ENCODE measurements around the gene EMP3. TPM values are rescaled to one million over a fixed set of nuclear protein-coding genes. Genes with fewer than 3 reads are reported as not detected.

Gene EMP3
- total RNA-seq, 2 experiments from 2014 or later: 285 to 303 TPM

GRCh38 chr19:48342414-48342738 lies 17.0 kb downstream of the EMP3 start:
- Mint-ChIP-seq H3K36me3 (no peaks in the 10 kb centered on the region), H3K27me3 (no peaks in the 10 kb centered on the region), H3K9me3 (no peaks in the 10 kb centered on the region), H3K4me3 (no peak overlapping the region), H3K27ac (no peak overlapping the region), H3K4me1 (no peaks in the 10 kb centered on the region)
- no peak for ATAC-seq (ENCODE audit: low read depth)
- DNase-seq: no peak
- POLR2A ChIA-PET: no interaction called here

DNA sequence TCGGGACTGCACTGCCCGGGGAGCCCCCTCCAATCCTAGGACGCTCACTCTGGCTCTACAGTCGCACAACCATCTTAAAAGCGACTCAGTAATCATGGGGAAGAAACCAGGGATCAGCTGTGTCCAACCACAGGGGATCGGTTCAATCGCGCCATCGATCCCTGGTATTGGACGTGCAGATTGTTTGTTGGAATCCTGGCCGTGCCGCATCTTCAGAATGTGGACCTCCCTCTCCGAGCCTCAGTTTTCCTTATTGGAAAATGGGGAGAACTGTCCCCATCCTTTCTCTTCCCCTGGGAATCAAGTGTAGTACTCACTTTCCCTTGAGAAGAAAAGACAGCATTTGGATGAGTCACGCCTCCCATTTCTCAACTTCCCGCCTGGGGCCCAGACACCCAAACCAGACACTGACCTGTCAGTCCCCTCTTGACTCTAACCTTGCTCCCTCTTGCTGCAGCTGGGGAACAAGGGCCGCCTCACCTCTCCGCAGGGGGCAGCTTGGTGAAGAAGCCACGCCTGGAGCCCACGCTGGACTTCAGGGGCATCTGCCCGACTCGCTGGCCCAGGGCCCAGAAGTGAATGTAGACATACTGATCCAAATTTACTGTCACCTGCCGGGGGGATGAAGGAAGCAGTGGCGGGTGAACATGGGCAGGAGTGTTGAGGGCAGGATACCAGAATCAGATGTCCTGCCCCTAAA lies 17.6 kb downstream of the EMP3 start:
- Mint-ChIP-seq H3K27ac (no peak overlapping the region), H3K4me3 (no peak overlapping the region), H3K4me1 (no peaks in the 10 kb centered on the region), H3K9me3 (no peaks in the 10 kb centered on the region), H3K27me3 (no peaks in the 10 kb centered on the region), H3K36me3 (no peaks in the 10 kb centered on the region)
- no peak for ATAC-seq (ENCODE audit: low read depth)
- POLR2A ChIA-PET: no interaction called here
- no peak for DNase-seq

DNA sequence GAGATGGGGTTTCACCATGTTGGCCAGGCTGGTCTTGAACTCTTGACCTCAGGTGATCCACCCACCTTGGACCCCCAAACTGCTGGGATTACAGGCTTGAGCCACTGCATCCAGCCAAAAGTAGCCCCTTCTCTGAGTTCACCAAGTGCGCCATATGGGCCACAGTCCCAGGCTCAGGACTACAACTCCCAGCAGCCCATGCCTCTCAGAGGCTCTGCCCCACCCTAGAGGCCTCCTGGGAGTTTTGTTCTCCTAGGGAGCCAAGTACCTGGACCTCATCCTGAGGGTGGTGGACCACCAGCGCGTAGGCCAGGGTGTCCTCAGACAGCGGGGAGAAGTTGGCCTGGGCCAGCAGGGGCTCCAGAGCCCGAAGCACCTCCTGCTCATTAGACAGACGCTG lies 19.5 kb downstream of the EMP3 start:
- H3K9me3 Mint-ChIP-seq: no peaks in the 10 kb centered on the region
- POLR2A ChIA-PET: no interaction called here
- no peak for DNase-seq
- H3K27me3 Mint-ChIP-seq: no peaks in the 10 kb centered on the region
- H3K36me3 Mint-ChIP-seq: peaks cover 2% of the 10 kb centered on the region
- peaks cover 6% of the 10 kb centered on the region for H3K4me1 Mint-ChIP-seq
- no peak overlapping the region for H3K27ac Mint-ChIP-seq
- H3K4me3 Mint-ChIP-seq: no peak overlapping the region
- no peak for ATAC-seq (ENCODE audit: low read depth)

GRCh38 chr19:48346191-48346590 lies 20.8 kb downstream of the EMP3 start:
- no peak for DNase-seq
- no peak overlapping the region for H3K27ac Mint-ChIP-seq
- H3K27me3 Mint-ChIP-seq: no peaks in the 10 kb centered on the region
- POLR2A ChIA-PET: no interaction called here
- ATAC-seq (ENCODE audit: low read depth): no peak
- H3K4me3 Mint-ChIP-seq: no peak overlapping the region
- no peaks in the 10 kb centered on the region for H3K9me3 Mint-ChIP-seq
- peaks cover 2% of the 10 kb centered on the region for H3K36me3 Mint-ChIP-seq
- peaks cover 8% of the 10 kb centered on the region for H3K4me1 Mint-ChIP-seq

- peaks cover 8% of the 10 kb centered on the region for H3K4me1 Mint-ChIP-seq
Observed at GRCh38 chr19:48348045-48348444, 22.7 kb downstream of the EMP3 start.

DNA sequence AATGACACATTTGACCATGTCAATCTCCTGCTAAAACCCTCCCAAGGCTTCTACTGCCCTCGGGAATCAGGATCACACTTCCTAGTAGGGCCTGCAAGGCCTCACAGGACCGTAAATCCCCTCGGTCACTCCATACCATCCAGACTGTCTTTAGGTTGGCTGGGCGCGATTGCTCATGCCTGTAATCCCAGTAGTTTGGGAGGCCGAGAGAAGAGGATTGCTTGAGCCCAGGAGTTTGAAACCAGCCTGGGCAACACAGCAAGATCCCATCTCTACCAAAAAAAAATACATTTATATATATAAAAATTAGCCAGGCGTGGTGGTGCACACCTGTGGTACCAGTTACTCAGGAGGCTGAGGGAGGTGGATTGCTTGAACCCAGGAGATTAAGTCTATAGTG lies 23.4 kb downstream of the EMP3 start:
- no peak overlapping the region for H3K27ac Mint-ChIP-seq
- H3K36me3 Mint-ChIP-seq: peaks cover 2% of the 10 kb centered on the region
- ATAC-seq (ENCODE audit: low read depth) (no peak), DNase-seq (no peak)
- H3K4me1 Mint-ChIP-seq: peaks cover 8% of the 10 kb centered on the region
- H3K9me3 Mint-ChIP-seq: no peaks in the 10 kb centered on the region
- H3K4me3 Mint-ChIP-seq: no peak overlapping the region
- H3K27me3 Mint-ChIP-seq: no peaks in the 10 kb centered on the region
- POLR2A ChIA-PET: no interaction called here

More at GRCh38 chr19:48348045-48348444, 22.7 kb downstream of the EMP3 start:
- POLR2A ChIA-PET: no interaction called here
- no peak for DNase-seq
- no peaks in the 10 kb centered on the region for H3K9me3 Mint-ChIP-seq
- ATAC-seq (ENCODE audit: low read depth): no peak
- H3K4me3 Mint-ChIP-seq: no peak overlapping the region
- no peaks in the 10 kb centered on the region for H3K27me3 Mint-ChIP-seq
- no peak overlapping the region for H3K27ac Mint-ChIP-seq
- peaks cover 2% of the 10 kb centered on the region for H3K36me3 Mint-ChIP-seq

- H3K36me3 Mint-ChIP-seq: peaks cover 2% of the 10 kb centered on the region
- POLR2A ChIA-PET: interaction anchor here (0.5 kb wide), 1 partner anchor 228 kb away, joined by 4 read pairs; no protein-coding TSS in a partner anchor
- no peak overlapping the region for H3K27ac Mint-ChIP-seq
- H3K9me3 Mint-ChIP-seq: no peaks in the 10 kb centered on the region
- DNase-seq (no peak), ATAC-seq (ENCODE audit: low read depth) (no peak)
- no peaks in the 10 kb centered on the region for H3K27me3 Mint-ChIP-seq
- peaks cover 8% of the 10 kb centered on the region for H3K4me1 Mint-ChIP-seq
- H3K4me3 Mint-ChIP-seq: no peak overlapping the region
Observed at GRCh38 chr19:48350856-48351255, 25.5 kb downstream of the EMP3 start.

DNA sequence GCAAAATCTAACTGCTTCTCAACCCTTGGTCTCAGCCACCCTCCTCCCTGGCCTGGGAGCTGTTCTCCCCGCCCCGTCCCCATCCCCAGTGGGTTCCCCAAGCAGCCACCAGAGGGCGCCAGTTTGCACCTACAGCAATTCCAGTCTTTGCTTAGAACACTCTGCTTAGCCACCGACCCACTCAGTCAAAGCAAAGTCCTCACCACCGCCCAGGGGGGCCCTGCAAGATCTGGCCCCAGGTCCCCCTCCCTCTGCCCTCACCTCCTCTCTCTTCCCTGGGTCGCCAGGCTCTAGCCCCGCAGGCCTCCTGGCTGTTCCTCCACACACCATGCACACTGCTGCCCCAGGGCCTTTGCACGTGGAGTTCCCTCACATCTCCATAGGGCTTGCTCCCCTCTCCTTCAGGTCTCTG lies 26.0 kb downstream of the EMP3 start:
- H3K36me3 Mint-ChIP-seq: peaks cover 2% of the 10 kb centered on the region
- peaks cover 8% of the 10 kb centered on the region for H3K4me1 Mint-ChIP-seq

DNA sequence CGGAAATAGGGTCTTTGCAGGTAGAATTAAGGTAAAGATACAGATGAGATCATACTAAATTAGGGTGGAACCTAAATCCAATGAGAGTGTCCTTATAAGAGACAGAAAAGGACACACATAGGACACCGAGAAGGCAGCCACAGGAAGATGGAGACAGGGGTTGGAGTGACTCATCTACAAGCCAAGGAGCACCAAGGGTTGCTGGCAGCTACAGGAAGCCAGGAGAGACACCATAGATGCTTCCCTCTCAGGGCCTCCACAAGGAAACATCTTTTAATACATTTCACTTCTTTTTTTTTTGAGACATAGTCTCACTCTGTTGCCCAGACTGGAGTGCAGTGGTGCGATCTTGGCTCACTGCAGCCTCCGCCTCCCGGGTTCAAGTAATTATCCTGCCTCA lies 28.3 kb downstream of the EMP3 start:
- H3K9me3 Mint-ChIP-seq: no peaks in the 10 kb centered on the region
- H3K36me3 Mint-ChIP-seq: no peaks in the 10 kb centered on the region
- no peak overlapping the region for H3K4me3 Mint-ChIP-seq
- ATAC-seq (ENCODE audit: low read depth) (no peak), DNase-seq (no peak)
- peaks cover 4% of the 10 kb centered on the region for H3K4me1 Mint-ChIP-seq
- H3K27me3 Mint-ChIP-seq: no peaks in the 10 kb centered on the region
- POLR2A ChIA-PET: interaction anchor here (0.7 to 1.2 kb wide), 2 partner anchors 19 to 1139 kb away, joined by 3 read pairs; no protein-coding TSS in a partner anchor
- H3K27ac Mint-ChIP-seq: no peak overlapping the region

More for the DNA sequence above, 26.0 kb downstream of the EMP3 start:
- Mint-ChIP-seq H3K27me3 (no peaks in the 10 kb centered on the region), H3K9me3 (no peaks in the 10 kb centered on the region), H3K4me3 (no peak overlapping the region), H3K27ac (no peak overlapping the region)
- DNase-seq (peak; percentile 85), ATAC-seq (ENCODE audit: low read depth) (peak; percentile 88)
- POLR2A ChIA-PET: no interaction called here

DNA sequence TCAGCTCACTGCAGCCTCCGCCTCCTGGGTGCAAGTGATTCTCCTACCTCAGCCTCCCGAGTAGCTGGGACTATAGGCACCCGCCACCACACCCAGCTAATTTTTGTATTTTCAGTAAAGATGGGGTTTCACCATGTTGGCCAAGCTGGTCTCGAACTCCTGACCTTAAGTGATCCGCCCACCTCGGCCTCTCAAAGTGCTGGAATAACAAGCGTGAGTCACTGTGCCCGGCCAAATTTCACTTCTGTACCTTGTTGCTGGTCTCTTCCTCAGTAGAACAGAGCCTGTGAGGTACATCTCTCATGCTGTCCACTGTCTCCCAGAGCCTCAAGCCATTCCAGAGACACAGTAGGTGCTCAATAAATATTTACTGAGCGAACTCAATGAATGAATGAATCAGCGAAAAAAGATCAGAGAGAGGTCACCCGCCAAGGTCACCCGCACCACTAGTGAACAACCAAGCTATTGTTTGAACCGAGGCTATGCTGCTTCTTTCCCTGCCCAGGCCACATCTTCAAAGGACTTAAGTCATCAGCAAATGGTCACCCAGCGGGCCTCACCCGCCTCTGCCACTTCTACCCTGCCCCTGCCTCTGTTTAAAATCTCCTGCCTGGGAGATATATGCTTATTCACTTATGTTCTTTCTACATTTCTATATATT lies 29.1 kb downstream of the EMP3 start:
- Mint-ChIP-seq H3K9me3 (no peaks in the 10 kb centered on the region), H3K27me3 (no peaks in the 10 kb centered on the region), H3K4me3 (no peak overlapping the region), H3K36me3 (no peaks in the 10 kb centered on the region), H3K27ac (no peak overlapping the region), H3K4me1 (peaks cover 2% of the 10 kb centered on the region)
- DNase-seq: no peak
- POLR2A ChIA-PET: no interaction called here
- no peak for ATAC-seq (ENCODE audit: low read depth)

- Mint-ChIP-seq H3K4me3 (no peak overlapping the region), H3K4me1 (peaks cover 2% of the 10 kb centered on the region), H3K36me3 (peaks cover 2% of the 10 kb centered on the region), H3K27me3 (no peaks in the 10 kb centered on the region), H3K9me3 (no peaks in the 10 kb centered on the region), H3K27ac (no peak overlapping the region)
- no peak for ATAC-seq (ENCODE audit: low read depth)
- DNase-seq: no peak
- POLR2A ChIA-PET: no interaction called here
Observed at GRCh38 chr19:48355365-48355954, 30.1 kb downstream of the EMP3 start.

GRCh38 chr19:48359123-48359522 lies 33.8 kb downstream of the EMP3 start:
- no peaks in the 10 kb centered on the region for H3K27me3 Mint-ChIP-seq
- H3K36me3 Mint-ChIP-seq: peaks cover 4% of the 10 kb centered on the region
- no peak for DNase-seq
- H3K4me1 Mint-ChIP-seq: peaks cover 9% of the 10 kb centered on the region
- no peak overlapping the region for H3K27ac Mint-ChIP-seq
- H3K4me3 Mint-ChIP-seq: no peak overlapping the region
- POLR2A ChIA-PET: interaction anchor here (0.6 kb wide), 2 partner anchors 59 to 249 kb away, joined by 3 read pairs; no protein-coding TSS in a partner anchor
- ATAC-seq (ENCODE audit: low read depth): no peak
- H3K9me3 Mint-ChIP-seq: no peaks in the 10 kb centered on the region

- ATAC-seq (ENCODE audit: low read depth): no peak
- no peaks in the 10 kb centered on the region for H3K9me3 Mint-ChIP-seq
- POLR2A ChIA-PET: interaction anchor here (0.5 to 2.5 kb wide), 2 partner anchors 29 to 144 kb away, joined by 3 to 25 read pairs; partner anchors contain the start of gene KDELR1
- no peak for DNase-seq
- H3K27me3 Mint-ChIP-seq: no peaks in the 10 kb centered on the region
- H3K4me1 Mint-ChIP-seq: peaks cover 17% of the 10 kb centered on the region
- peaks cover 4% of the 10 kb centered on the region for H3K36me3 Mint-ChIP-seq
- no peak overlapping the region for H3K27ac Mint-ChIP-seq
- no peak overlapping the region for H3K4me3 Mint-ChIP-seq
Observed at GRCh38 chr19:48361912-48362311, 36.6 kb downstream of the EMP3 start.

Data from activated naive CD8-positive, alpha-beta T cell treated with anti-CD3 and anti-CD28 coated beads, Interleukin-2, amount 10 ng/mL, durations not matched to agents 7 days and 5 days (primary cell).